GM12892 (cell line): ENCODE results near the gene CPT1C.
A peak's percentile ranks its signal among the peaks of the same experiment; 100 is the strongest.

ENCODE experiments used
- DNase-seq: peaks from one replicate; pipeline ENCODE4 v3.0.0; 2011; ENCODE audit not compliant: insufficient read length
- FAIRE-seq: peaks from 2 replicates; lab custom pipeline; 2011; peaks lifted over from hg19 to GRCh38; lab: Jason Lieb, UNC
- POLR2A ChIP-seq: IDR thresholded peaks from 2 replicates; pipeline ENCODE4 v1.6.1; 2011; ENCODE audit warnings: low read depth, low read length, control low read depth
- POLR2AphosphoS5 ChIP-seq: IDR thresholded peaks from 2 replicates; pipeline ENCODE4 v1.6.1; 2011; ENCODE audit warnings: low read depth, low read length, control low read depth
- TAF1 ChIP-seq: IDR thresholded peaks from 2 replicates; pipeline ENCODE4 v1.6.1; 2011; ENCODE audit warnings: low read depth, mild to moderate bottlenecking, control low read depth, low read length, borderline replicate concordance

CPT1C gene

DNA sequence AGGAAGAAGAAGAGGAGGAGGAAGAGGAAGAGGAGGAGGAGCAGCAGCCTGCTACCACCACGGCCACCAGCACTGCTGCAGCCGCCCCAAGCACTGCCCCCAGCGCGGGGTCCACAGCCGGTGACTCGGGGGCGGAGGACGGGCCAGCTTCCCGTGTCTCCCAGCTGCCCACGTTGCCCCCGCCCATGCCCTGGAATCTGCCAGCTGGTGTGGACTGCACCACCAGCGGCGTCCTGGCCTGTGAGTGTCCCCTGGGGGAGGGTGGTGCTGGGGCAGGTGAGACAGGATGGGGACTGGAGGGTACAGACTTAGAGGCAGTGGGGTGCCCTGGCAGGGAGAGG, 37.5 kb upstream of the CPT1C start:
- DNase-seq, result no peak
- no peak for FAIRE-seq
- TF ChIP-seq POLR2A (no peak), POLR2AphosphoS5 (no peak), TAF1 (no peak)

DNA sequence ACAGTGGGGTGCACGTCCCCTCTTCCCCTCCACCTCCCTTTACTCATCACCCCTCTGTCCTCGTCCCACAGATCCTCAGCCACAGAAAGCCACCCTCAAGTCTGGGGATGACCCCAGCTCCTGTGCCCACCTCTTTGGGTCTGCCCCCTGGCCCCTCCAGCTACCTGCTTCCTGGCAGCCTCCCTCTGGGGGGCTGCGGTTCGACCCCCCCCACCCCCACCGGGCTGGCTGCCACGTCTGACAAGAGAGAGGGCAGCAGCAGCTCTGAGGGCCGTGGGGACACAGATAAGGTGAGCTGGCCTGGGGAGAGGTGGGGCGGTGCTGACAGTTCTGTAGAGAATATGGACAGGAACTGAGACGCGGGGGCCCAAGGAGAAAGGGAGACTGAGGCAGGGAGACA, 36.3 kb upstream of the CPT1C start:
- DNase-seq, result no peak
- TF ChIP-seq POLR2AphosphoS5, result no peak
- no peak for TF ChIP-seq TAF1
- no peak for TF ChIP-seq POLR2A
- FAIRE-seq, result no peak

- FAIRE-seq, result no peak
- DNase-seq, result no peak
- TF ChIP-seq POLR2AphosphoS5 (no peak), POLR2A (no peak), TAF1 (no peak)
Measured at GRCh38 chr19:49655570-49656455, 35.1 kb upstream of the CPT1C start.

DNA sequence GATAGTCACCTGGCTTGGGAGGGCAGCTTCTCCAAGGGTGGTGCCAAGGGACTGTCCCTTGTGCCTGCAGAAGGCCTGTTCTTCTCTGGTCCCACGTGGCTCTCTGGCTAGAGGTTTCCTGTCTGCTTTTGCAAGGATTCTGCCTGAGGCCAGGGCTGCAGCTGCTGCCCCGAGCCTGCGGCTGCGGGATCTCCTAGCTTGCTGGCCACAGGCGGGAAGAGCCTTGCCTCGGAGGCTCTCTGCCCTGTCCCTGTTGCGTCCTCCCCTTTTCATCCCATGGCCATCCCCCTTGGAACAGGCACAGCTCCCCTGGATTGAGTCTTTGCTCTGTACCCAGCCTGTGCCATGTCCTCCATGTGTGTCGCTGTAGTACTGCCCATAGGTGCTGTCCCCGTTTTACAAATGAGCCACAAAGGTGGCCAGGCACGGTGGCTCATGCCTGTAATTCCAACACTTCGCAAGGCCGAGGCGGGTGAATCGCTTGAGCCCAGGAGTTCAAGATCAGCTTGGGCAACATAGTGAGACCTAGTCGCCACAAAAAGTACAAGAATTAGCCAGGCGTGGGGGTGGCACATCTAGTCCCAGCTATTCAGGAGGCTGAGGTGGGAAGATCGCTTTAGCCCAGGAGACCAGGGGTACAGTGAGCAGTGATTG, 34.3 kb upstream of the CPT1C start:
- FAIRE-seq (no peak), DNase-seq (no peak)
- TF ChIP-seq POLR2AphosphoS5, result no peak
- no peak for TF ChIP-seq TAF1
- TF ChIP-seq POLR2A, result no peak

GRCh38 chr19:49657493-49658138, 33.3 kb upstream of the CPT1C start:
- TF ChIP-seq TAF1, result no peak
- TF ChIP-seq POLR2AphosphoS5, result no peak
- no peak for TF ChIP-seq POLR2A
- FAIRE-seq, result no peak
- DNase-seq, result no peak

GRCh38 chr19:49658139-49658517, 32.8 kb upstream of the CPT1C start:
- TF ChIP-seq POLR2AphosphoS5 (no peak), POLR2A (no peak), TAF1 (no peak)
- no peak for FAIRE-seq

GRCh38 chr19:49658566-49659442, 32.1 kb upstream of the CPT1C start:
- DNase-seq, result no peak
- FAIRE-seq, result no peak
- no peak for TF ChIP-seq TAF1
- TF ChIP-seq POLR2A, result peak; percentile 13; the same call in 1 of the 2 replicates

More at GRCh38 chr19:49658139-49658517, 32.8 kb upstream of the CPT1C start:
- no peak for DNase-seq

- TF ChIP-seq TAF1 (no peak), POLR2AphosphoS5 (no peak), POLR2A (no peak)
- FAIRE-seq, result no peak
- DNase-seq, result no peak
Measured at GRCh38 chr19:49660338-49660961, 30.5 kb upstream of the CPT1C start.

DNA sequence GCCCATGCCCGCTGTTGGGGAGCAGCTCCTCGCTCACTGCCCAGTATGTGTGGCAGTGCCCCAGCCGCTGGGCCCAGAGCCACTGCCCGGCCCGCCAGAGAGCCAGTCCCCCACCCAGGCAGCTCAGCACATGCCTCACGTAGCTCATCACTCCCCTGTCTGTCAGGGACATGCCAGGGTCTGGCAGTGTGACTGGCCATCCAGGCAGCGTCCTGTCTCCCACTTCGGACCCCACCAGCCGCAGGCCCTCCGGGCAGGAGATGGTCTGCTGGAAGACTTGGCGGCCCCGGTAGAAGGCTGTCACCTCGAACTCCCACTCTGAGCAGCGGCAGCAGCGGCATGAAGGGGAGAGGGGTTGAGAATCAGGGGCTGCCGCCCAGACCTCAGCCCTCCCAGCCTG, 28.9 kb upstream of the CPT1C start:
- DNase-seq, result no peak
- TF ChIP-seq POLR2AphosphoS5, result no peak
- no peak for TF ChIP-seq TAF1
- TF ChIP-seq POLR2A, result no peak
- no peak for FAIRE-seq

- FAIRE-seq, result no peak
- no peak for DNase-seq
- no peak for TF ChIP-seq TAF1
- no peak for TF ChIP-seq POLR2AphosphoS5
- TF ChIP-seq POLR2A, result no peak
Measured at GRCh38 chr19:49663224-49663623, 27.7 kb upstream of the CPT1C start.
